ENCODE measurements around the gene PPP4R1. TPM values are rescaled to one million over a fixed set of nuclear protein-coding genes. Genes with fewer than 3 reads are reported as not detected.
A peak's percentile ranks its signal among the peaks of the same experiment; 100 is the strongest.

PPP4R1 gene
- total RNA-seq, 6 experiments from 2014 or later = 15.0 to 36.5 (median 30.1) TPM

DNA sequence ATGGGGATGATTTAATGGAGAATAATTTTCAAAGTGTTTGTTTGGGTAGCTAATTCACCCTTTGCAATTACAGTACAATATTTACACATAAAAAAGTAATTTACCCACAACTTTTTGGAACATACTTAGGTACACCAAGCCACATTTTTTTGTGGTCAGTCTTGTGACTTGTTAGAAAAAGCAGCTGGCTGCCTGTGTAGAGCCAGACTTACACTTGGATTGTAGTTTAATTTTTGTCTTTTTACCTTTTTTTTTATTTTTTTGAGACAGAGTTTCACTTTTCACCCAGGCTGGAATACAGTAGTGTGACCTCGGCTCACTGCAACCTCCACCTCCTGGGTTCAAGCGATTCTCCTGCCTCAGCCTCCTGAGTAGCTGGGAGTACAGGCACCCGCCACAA is 93.7 kb downstream of the PPP4R1 start:
- ATAC-seq = no peak
- Histone ChIP-seq H3K9me3 (no peaks in the 10 kb centered on the region), H3K27ac (no peak overlapping the region), H3K36me3 (peaks cover 0 to 2% (median 0%) of the 10 kb centered on the region in 4 donors), H3K4me1 (no peaks in the 10 kb centered on the region), H3K4me3 (no peak overlapping the region), H3K27me3 (no peaks in the 10 kb centered on the region)
- no peak for TF ChIP-seq POLR2A (IDR thresholded peaks at IDR 0.05)
- no peak for TF ChIP-seq CTCF (IDR thresholded peaks at IDR 0.05)
- DNase-seq = no peak
- 87% methylated on average over 3 of the region's 3 CpGs for WGBS (ENCODE audit: insufficient coverage, low coverage, low lambda C conversion rate, missing lambda C conversion rate)
- intact Hi-C loops (cut with DNase I) = no loop called here

- H3K4me1 ChIP-seq = no peaks in the 10 kb centered on the region
- TF ChIP-seq POLR2A (IDR thresholded peaks at IDR 0.05) (no peak), CTCF (IDR thresholded peaks at IDR 0.05) (no peak)
- H3K27me3 ChIP-seq = no peaks in the 10 kb centered on the region
- intact Hi-C loops (cut with DNase I) = no loop called here
- WGBS (ENCODE audit: insufficient coverage, low coverage, low lambda C conversion rate, missing lambda C conversion rate) = 90% methylated on average over 1 of the region's 1 CpG
- no peaks in the 10 kb centered on the region for H3K9me3 ChIP-seq
- no peak overlapping the region for H3K4me3 ChIP-seq
- H3K36me3 ChIP-seq = peaks cover 0 to 2% (median 0%) of the 10 kb centered on the region in 4 donors
- no peak for ATAC-seq
- H3K27ac ChIP-seq = no peak overlapping the region
- no peak for DNase-seq
These were observed 95.0 kb downstream of the PPP4R1 start for GRCh38 chr18:9519399-9519798.

GRCh38 chr18:9517869-9518268 is 96.5 kb downstream of the PPP4R1 start:
- 86% methylated on average over 5 of the region's 6 CpGs for WGBS (ENCODE audit: insufficient coverage, low coverage, low lambda C conversion rate, missing lambda C conversion rate)
- intact Hi-C loops (cut with DNase I) = no loop called here
- no peaks in the 10 kb centered on the region for H3K4me1 ChIP-seq
- TF ChIP-seq POLR2A (IDR thresholded peaks at IDR 0.05) (no peak), CTCF (IDR thresholded peaks at IDR 0.05) (no peak)
- H3K9me3 ChIP-seq = no peaks in the 10 kb centered on the region
- no peaks in the 10 kb centered on the region for H3K27me3 ChIP-seq
- ATAC-seq = no peak
- no peak overlapping the region for H3K27ac ChIP-seq
- peaks cover 0 to 14% (median 0%) of the 10 kb centered on the region in 4 donors for H3K36me3 ChIP-seq
- no peak overlapping the region for H3K4me3 ChIP-seq
- DNase-seq = no peak

- 72% methylated on average over 4 of the region's 4 CpGs for WGBS (ENCODE audit: insufficient coverage, low coverage, low lambda C conversion rate, missing lambda C conversion rate)
These were observed 97.8 kb downstream of the PPP4R1 start for GRCh38 chr18:9516437-9517064.

More at GRCh38 chr18:9516437-9517064, 97.8 kb downstream of the PPP4R1 start:
- Histone ChIP-seq H3K36me3 (peaks cover 0 to 14% (median 0%) of the 10 kb centered on the region in 4 donors), H3K4me1 (no peaks in the 10 kb centered on the region), H3K27ac (no peak overlapping the region), H3K27me3 (no peaks in the 10 kb centered on the region), H3K9me3 (no peaks in the 10 kb centered on the region), H3K4me3 (no peak overlapping the region)
- DNase-seq = no peak
- TF ChIP-seq CTCF (IDR thresholded peaks at IDR 0.05) (peak; percentile 74 to 88 (median 86)), POLR2A (IDR thresholded peaks at IDR 0.05) (no peak)
- peak; percentile 78 to 92 (median 84) for ATAC-seq
- intact Hi-C loops (cut with DNase I) = no loop called here
